Measurements from ENCODE around the gene PP2D1. TPM values are rescaled to one million over a fixed set of nuclear protein-coding genes. Genes with fewer than 3 reads are reported as not detected.

PP2D1 gene
- total RNA-seq, 1 experiment from 2014 or later = not detected

DNA sequence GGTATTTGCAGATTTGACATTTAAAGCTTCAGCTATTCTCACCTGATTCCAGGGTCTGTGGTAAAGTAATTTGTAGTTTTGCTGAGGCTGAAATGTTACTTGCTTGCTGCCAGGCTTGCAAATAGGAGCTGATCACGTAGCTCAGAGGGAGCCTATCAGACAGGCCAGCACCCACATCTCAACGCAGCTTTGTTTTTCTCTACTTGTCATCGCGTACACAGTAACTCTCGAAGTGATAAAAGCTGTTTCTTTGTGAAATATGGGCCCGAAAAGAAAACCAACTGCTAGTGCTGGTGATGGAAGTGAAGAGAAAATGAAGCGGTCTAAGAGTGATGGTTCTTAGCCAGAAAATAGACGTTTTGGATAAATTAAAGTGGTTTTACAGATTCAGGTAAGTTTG, 41.7 kb downstream of the PP2D1 start:
- TF ChIP-seq, protein P1, sequence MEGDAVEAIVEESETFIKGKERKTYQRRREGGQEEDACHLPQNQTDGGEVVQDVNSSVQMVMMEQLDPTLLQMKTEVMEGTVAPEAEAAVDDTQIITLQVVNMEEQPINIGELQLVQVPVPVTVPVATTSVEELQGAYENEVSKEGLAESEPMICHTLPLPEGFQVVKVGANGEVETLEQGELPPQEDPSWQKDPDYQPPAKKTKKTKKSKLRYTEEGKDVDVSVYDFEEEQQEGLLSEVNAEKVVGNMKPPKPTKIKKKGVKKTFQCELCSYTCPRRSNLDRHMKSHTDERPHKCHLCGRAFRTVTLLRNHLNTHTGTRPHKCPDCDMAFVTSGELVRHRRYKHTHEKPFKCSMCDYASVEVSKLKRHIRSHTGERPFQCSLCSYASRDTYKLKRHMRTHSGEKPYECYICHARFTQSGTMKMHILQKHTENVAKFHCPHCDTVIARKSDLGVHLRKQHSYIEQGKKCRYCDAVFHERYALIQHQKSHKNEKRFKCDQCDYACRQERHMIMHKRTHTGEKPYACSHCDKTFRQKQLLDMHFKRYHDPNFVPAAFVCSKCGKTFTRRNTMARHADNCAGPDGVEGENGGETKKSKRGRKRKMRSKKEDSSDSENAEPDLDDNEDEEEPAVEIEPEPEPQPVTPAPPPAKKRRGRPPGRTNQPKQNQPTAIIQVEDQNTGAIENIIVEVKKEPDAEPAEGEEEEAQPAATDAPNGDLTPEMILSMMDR (IDR thresholded peaks at IDR 0.05; ENCODE audit: unreplicated experiment) = no peak
- H3K9me3 Mint-ChIP-seq (ENCODE audit: low read depth, unreplicated experiment) = no peaks in the 10 kb centered on the region
- no peak for DNase-seq
- H3K27me3 Mint-ChIP-seq (ENCODE audit: unreplicated experiment) = no peaks in the 10 kb centered on the region
- H3K4me1 Mint-ChIP-seq (ENCODE audit: low read depth, unreplicated experiment) = peaks cover 29% of the 10 kb centered on the region
- CTCF ChIA-PET = no interaction called here
- H3K4me3 Mint-ChIP-seq (ENCODE audit: low read depth, unreplicated experiment) = no peak overlapping the region
- peaks cover 24% of the 10 kb centered on the region for H3K36me3 Mint-ChIP-seq (ENCODE audit: insufficient read depth, unreplicated experiment)
- intact Hi-C loops (cut with micrococcal nuclease; ENCODE audit: unreplicated experiment) = no loop called here
- BruUV-seq (replicated peaks) = no TSS peak
- H3K27ac Mint-ChIP-seq (ENCODE audit: unreplicated experiment) = no peak overlapping the region

DNA sequence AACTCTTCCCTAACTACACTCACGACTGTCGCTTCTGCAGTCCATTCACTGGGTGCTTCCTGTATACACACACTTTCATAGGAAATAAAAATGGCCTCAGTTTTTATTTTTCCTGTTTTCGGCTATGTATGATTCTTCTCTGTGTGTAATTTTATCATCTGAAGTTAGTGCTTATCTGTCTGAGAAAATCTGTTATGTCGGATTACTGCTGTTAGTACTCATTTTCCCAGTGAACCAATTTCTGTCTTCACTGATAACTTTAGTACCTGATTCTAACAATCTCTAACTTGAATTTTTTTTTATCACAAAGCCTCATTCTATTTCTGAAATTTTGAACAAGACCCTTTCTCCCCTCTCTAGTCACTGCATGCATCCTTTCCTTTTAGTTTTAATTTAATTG, 44.3 kb downstream of the PP2D1 start:
- H3K27me3 Mint-ChIP-seq (ENCODE audit: unreplicated experiment) = no peaks in the 10 kb centered on the region
- H3K9me3 Mint-ChIP-seq (ENCODE audit: low read depth, unreplicated experiment) = no peaks in the 10 kb centered on the region
- TF ChIP-seq, protein P1 (IDR thresholded peaks at IDR 0.05; ENCODE audit: unreplicated experiment) = no peak
- no peak for DNase-seq
- BruUV-seq (replicated peaks) = no TSS peak
- peaks cover 29% of the 10 kb centered on the region for H3K4me1 Mint-ChIP-seq (ENCODE audit: low read depth, unreplicated experiment)
- intact Hi-C loops (cut with micrococcal nuclease; ENCODE audit: unreplicated experiment) = no loop called here
- H3K27ac Mint-ChIP-seq (ENCODE audit: unreplicated experiment) = no peak overlapping the region
- H3K4me3 Mint-ChIP-seq (ENCODE audit: low read depth, unreplicated experiment) = no peak overlapping the region
- CTCF ChIA-PET = no interaction called here
- H3K36me3 Mint-ChIP-seq (ENCODE audit: insufficient read depth, unreplicated experiment) = peaks cover 13% of the 10 kb centered on the region

DNA sequence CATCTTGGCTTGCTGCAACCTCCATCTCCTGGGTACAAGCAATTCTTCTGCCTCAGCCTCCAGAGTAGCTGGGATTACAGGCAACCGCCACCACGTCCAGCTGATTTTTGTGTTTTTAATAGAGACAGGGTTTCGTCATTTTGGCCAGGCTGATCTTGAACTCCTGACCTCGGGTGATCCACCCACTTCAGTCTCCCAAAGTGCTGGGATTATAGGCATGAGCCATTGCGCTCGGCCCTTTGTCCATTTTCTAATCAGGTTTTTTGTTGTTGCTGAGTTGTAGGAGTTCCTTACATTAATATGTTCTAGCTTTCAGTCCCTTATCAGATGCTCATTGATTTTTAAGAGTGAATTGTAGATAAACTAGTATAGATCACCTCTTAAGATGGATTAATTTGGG, 44.9 kb downstream of the PP2D1 start:
- TF ChIP-seq, protein P1 (IDR thresholded peaks at IDR 0.05; ENCODE audit: unreplicated experiment) = no peak
- H3K27me3 Mint-ChIP-seq (ENCODE audit: unreplicated experiment) = no peaks in the 10 kb centered on the region
- H3K4me3 Mint-ChIP-seq (ENCODE audit: low read depth, unreplicated experiment) = no peak overlapping the region
- BruUV-seq (replicated peaks) = no TSS peak
- intact Hi-C loops (cut with micrococcal nuclease; ENCODE audit: unreplicated experiment) = no loop called here
- H3K4me1 Mint-ChIP-seq (ENCODE audit: low read depth, unreplicated experiment) = peaks cover 23% of the 10 kb centered on the region
- CTCF ChIA-PET = no interaction called here
- H3K36me3 Mint-ChIP-seq (ENCODE audit: insufficient read depth, unreplicated experiment) = peaks cover 13% of the 10 kb centered on the region
- H3K9me3 Mint-ChIP-seq (ENCODE audit: low read depth, unreplicated experiment) = no peaks in the 10 kb centered on the region
- no peak overlapping the region for H3K27ac Mint-ChIP-seq (ENCODE audit: unreplicated experiment)
- no peak for DNase-seq

DNA sequence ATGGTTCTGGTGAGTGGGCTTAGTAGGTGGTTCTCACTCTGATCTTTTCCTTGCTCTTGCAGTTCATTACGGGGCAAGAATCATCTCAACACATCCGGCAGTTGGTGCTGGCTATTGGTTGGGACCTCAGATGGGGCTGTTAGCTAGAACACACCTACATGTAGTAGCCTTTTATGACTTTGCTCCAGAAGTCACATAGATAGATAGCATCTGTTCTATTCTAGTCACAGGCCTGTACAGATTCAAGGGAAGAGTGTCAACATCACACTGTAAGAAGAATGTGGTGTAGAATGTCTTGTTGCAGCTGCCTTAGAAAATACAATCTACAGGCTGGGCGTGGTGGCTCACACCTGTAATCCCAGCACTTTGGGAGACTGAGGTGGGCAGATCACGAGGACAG, 50.1 kb downstream of the PP2D1 start:
- Mint-ChIP-seq H3K9me3 (ENCODE audit: low read depth, unreplicated experiment) (no peaks in the 10 kb centered on the region), H3K27ac (ENCODE audit: unreplicated experiment) (no peak overlapping the region), H3K36me3 (ENCODE audit: insufficient read depth, unreplicated experiment) (peaks cover 10% of the 10 kb centered on the region), H3K4me3 (ENCODE audit: low read depth, unreplicated experiment) (no peak overlapping the region), H3K4me1 (ENCODE audit: low read depth, unreplicated experiment) (peaks cover 11% of the 10 kb centered on the region), H3K27me3 (ENCODE audit: unreplicated experiment) (no peaks in the 10 kb centered on the region)
- intact Hi-C loops (cut with micrococcal nuclease; ENCODE audit: unreplicated experiment) = no loop called here
- DNase-seq = no peak
- CTCF ChIA-PET = no interaction called here
- BruUV-seq (replicated peaks) = no TSS peak
- TF ChIP-seq, protein P1 (IDR thresholded peaks at IDR 0.05; ENCODE audit: unreplicated experiment) = no peak

DNA sequence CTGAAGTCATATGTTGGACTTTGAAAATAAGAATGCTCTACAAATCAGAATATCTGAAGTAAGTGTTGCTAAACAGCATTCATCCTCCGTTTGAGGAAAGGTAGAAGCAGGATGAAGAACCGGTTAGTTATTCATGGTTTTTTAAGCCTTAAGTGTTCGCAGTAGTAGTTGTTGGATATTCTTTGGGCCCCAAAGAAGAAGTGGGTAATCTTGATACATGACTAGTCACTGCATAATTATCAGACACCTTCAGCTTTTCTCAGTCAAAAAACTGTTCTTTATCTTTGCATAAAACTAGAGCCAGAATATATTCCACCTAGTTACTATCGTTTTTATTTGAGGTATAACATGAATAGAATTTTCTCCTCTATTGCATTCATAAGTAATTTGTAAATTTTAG, 51.4 kb downstream of the PP2D1 start:
- BruUV-seq (replicated peaks) = no TSS peak
- peaks cover 2% of the 10 kb centered on the region for H3K4me1 Mint-ChIP-seq (ENCODE audit: low read depth, unreplicated experiment)
- CTCF ChIA-PET = no interaction called here
- intact Hi-C loops (cut with micrococcal nuclease; ENCODE audit: unreplicated experiment) = no loop called here
- H3K27ac Mint-ChIP-seq (ENCODE audit: unreplicated experiment) = no peak overlapping the region
- no peaks in the 10 kb centered on the region for H3K27me3 Mint-ChIP-seq (ENCODE audit: unreplicated experiment)
- no peaks in the 10 kb centered on the region for H3K9me3 Mint-ChIP-seq (ENCODE audit: low read depth, unreplicated experiment)
- TF ChIP-seq, protein P1 (IDR thresholded peaks at IDR 0.05; ENCODE audit: unreplicated experiment) = no peak
- peaks cover 7% of the 10 kb centered on the region for H3K36me3 Mint-ChIP-seq (ENCODE audit: insufficient read depth, unreplicated experiment)
- DNase-seq = no peak
- no peak overlapping the region for H3K4me3 Mint-ChIP-seq (ENCODE audit: low read depth, unreplicated experiment)

Measured in Calu3 (cell line).